NCI-H128 (cell line): ENCODE data around the gene HOXC5.

ENCODE experiments used
- DNase-seq: peaks from one replicate; lab custom pipeline; 2025; ENCODE audit not compliant: unreplicated experiment; lab: John Stamatoyannopoulos, UW

Gene HOXC5

GRCh38 chr12:54032627-54033100 lies at the start of gene HOXC5:
Gene HOXC5 (plus strand): TSS chr12:54033050. CDS start chr12:54033123, 73 bp downstream.
- peak; percentile 24 for DNase-seq

- no peak for DNase-seq
These were observed 49.3 kb upstream of the HOXC5 start for GRCh38 chr12:53983568-53983949.

- DNase-seq = no peak
These were observed 48.8 kb upstream of the HOXC5 start for GRCh38 chr12:53983950-53984572.

GRCh38 chr12:53984901-53985691 lies 47.8 kb upstream of the HOXC5 start, which contains the start of gene HOXC10:
Gene HOXC10 (plus strand): TSS chr12:53985146. CDS start chr12:53985260, 114 bp downstream.
- no peak for DNase-seq

GRCh38 chr12:53985692-53985993 lies 47.2 kb upstream of the HOXC5 start:
- DNase-seq = no peak

- DNase-seq = no peak
These were observed 46.7 kb upstream of the HOXC5 start for GRCh38 chr12:53985994-53986685.

- no peak for DNase-seq
These were observed 46.0 kb upstream of the HOXC5 start for GRCh38 chr12:53986686-53987483.

DNA sequence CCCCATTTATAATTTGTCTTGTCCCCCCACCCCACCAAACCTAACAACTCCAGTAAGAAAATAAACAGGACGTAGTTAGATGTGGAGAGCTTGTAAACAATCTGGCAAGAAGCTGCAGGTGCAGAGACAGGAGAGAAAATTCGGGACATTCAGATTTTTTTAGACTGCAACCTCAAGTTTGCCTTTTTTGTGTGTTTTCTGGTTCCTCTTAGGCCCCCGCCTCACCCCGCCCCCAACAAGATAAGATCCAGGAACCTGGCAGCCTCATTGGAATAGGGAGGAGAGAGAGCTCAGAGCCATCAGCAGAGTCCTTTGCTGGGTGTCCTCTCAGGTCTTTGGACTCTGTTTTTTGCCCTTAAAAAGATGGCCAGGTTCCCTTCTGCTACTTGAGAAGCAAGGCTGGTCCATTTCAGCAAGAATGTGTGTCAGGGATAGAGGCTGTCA lies 45.0 kb upstream of the HOXC5 start:
- DNase-seq = no peak

DNA sequence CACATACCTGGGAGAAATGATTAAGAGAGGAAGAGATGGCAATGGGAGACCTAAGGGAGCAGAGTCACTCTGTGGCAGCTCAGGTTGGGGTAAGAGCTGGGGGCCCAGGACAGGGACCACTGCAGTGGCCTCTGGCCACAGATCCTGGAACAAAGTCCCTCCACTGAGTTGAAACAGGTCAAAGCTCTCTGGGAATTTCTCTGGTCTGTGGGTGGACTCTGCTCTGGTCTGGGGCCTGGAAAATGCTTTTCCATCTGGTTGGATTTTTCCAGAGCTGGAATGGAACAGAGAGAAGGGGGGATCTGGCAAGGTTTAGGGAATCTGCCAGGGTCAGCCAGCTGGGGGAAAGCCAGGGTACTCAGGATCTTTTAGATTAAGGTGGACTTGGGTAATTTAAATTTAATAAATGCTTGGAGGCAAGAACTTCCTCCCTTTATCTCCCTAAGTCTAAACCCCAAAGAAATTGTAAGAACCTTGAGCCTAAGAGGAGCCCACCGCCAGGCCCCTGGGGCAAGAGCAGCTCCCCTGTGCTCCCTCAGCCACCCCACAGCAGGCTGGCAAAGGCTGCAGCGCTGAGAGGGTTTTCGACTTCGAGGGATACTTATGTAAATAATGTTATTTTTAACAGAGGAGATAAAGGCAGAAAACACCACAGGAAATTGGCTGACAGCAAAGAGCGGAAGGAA lies 44.2 kb upstream of the HOXC5 start:
- no peak for DNase-seq

DNA sequence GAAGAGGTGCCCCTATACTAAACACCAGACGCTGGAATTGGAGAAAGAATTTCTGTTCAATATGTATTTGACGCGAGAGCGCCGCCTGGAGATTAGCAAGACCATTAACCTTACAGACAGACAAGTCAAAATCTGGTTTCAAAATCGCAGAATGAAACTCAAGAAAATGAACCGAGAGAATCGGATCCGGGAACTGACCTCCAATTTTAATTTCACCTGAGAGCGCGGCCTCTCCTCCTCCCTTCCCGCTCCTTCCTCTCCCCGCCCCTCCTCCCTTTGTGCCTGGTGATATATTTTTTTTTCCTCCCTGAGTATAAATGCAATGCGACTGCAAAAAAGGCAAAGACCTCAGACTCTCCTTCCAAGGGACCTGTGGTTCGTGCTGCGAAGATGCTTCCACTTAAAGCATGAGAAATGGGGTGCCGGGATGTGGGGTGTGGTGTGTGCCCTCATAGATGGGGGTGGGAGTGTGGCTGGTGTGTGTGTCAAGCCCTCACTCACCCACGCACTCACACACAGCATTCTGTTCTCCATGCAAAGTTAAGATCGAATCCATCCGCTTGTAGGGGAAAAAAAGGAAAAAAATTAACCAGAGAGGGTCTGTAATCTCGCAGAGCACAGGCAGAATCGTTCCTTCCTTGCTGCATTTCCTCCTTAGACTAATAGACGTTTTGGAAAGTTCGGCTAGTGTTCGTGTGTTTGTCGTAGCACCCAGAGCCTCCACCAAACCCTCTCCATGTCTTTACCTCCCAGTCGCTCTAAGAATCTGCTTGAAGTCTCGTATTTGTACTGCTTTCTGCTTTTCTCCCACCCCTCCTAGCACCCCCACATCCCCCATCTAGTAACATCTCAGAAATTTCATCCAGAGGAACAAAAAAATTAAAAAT lies 43.4 kb upstream of the HOXC5 start:
- DNase-seq = no peak

DNA sequence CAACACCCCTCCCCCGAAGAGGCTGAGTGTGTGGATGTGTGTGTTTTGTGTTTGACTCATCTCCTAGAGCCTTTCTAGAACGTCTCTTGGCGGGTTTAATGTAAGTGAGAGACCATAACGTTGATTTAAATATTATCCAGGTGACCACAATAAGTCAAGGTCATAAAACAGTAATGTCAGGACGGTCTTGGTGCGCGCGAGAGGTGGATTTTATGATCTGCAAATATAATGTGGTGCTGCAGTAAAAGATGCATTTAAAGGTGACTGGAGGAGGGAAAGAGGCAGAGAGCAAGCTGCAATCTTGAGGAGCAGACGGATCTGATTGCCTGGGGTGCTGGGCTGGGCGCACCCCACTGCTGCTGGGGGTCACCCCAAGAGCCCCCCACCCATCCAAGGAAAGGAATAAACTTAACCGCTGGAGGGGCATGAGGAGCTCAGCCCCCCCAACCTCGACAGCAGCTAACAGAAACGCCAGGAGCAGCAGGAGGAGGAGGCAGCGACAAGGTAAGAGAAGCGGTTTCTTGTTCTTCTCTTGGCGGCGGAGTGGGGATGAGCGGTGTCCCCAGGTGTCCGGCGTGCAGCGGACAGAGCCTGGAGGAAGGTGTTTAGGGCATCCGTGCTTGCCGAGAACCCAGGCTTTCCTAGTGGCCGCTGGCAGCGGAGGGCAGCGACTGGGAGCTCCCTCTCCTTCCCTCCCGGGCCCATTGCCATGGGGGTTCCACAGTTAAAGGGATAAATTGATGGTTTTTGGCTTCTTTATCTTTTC lies 42.4 kb upstream of the HOXC5 start:
- no peak for DNase-seq

- no peak for DNase-seq
These were observed 41.8 kb upstream of the HOXC5 start for GRCh38 chr12:53991077-53991460.

DNA sequence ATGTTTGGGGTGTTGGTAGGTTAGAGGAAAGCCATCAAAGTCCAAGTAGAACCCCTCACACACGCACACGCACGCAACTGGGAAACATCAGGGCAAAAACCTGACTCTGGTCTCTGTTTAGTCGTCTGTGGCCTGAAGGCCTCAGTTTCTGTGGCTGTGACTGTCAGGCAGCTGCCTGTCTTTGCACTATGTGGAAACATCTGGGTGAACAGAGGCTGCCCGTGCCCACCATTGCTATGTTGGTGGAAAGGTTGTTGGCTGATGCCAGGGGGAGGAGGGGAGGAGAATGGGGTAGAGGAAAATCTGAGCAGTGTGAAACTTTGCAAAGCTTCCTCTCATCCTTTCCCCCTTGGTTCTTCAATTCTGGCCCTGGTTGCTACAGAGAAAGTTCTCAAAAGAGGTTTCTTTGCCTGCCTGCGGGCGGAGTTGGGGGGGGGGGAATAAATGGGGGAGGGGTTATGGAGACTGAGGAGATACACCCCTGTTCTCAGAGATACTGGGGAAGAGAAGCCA lies 40.4 kb upstream of the HOXC5 start:
- DNase-seq = no peak

- DNase-seq = no peak
These were observed 39.5 kb upstream of the HOXC5 start for GRCh38 chr12:53993162-53994008.

- DNase-seq = no peak
These were observed 38.9 kb upstream of the HOXC5 start for GRCh38 chr12:53994009-53994263.

- DNase-seq = no peak
These were observed 38.4 kb upstream of the HOXC5 start for GRCh38 chr12:53994264-53995001.

DNA sequence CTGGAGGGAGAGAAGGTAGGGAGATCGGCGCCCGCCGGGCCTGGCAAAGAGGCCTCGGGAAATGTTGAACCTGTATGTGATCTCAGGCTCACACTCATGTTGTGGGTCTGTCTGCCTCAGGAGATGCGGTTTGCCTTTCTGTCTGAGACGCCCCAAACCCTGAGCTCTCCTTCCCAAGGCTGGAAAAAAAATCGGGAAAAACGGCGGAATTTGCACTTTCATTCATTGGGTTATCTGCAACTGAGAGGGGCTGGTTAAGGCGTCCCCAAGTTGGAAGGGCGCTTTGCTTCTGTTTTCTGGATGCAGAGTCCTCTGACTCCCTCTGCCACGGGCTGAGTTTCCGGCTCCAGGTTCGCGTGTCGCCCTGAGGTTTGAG lies 37.9 kb upstream of the HOXC5 start:
- no peak for DNase-seq
